K562 (cell line): ENCODE measurements around the gene EME1. TPM values are rescaled to one million over a fixed set of nuclear protein-coding genes. Genes with fewer than 3 reads are reported as not detected.

Experiments used
- CCAR2 ChIP-seq: fragments of 200-400 bp; formaldehyde crosslinking; IDR thresholded peaks from 2 replicates; pipeline ENCODE4 v1.6.1; 2017; ENCODE audit warnings: mild to moderate bottlenecking, low read depth, low read length
- E4F1 ChIP-seq: fragments of 250-450 bp; sonication (Bioruptor Pico); IDR thresholded peaks from 2 replicates; pipeline ENCODE4 v1.5.0; 2021; ENCODE audit warnings: mild to moderate bottlenecking, borderline replicate concordance
- FOS ChIP-seq: IDR thresholded peaks from 3 replicates; pipeline ENCODE4 v1.6.1; 2011; ENCODE audit not compliant: insufficient read length; ENCODE audit errors: extremely low read depth
- MAZ ChIP-seq, 2 experiments: fragments of 450-650 bp in 1 of 2; sonication (generic) in 1 of 2; formaldehyde crosslinking; IDR thresholded peaks in 1 of 2; conservative IDR thresholded peaks in 1 of 2; 2 replicates each; pipeline versions ENCODE4 v1.4.0 to v1.5.0; 2020; ENCODE audit warnings: mild to moderate bottlenecking in 1 of 2, missing genetic modification reagents in 1 of 2
- MYC ChIP-seq, 2 experiments: fragments of 250-450 bp in 1 of 2; sonication (Bioruptor Pico) in 1 of 2; IDR thresholded peaks; 2 replicates each; pipeline versions ENCODE4 v1.5.1 to v1.6.1; 2012 to 2021; ENCODE audit warnings: low read depth in 2 of 2, borderline replicate concordance in 1 of 2, improper control_type of control experiment in 1 of 2, low read length in 1 of 2, mild to moderate bottlenecking in 1 of 2, moderate library complexity in 1 of 2
- NBN ChIP-seq: fragments of 450-650 bp; IDR thresholded peaks from 2 replicates; pipeline ENCODE4 v1.6.1; 2016; ENCODE audit warnings: low read depth, mild to moderate bottlenecking
- NCOA2 ChIP-seq, 2 experiments: fragments of 450-650 bp; IDR thresholded peaks; 2 replicates each; pipeline ENCODE4 v1.6.1; 2018; ENCODE audit warnings: mild to moderate bottlenecking in 2 of 2, moderate library complexity in 1 of 2; ENCODE audit not compliant: partially characterized antibody in 2 of 2
- PRDM10 ChIP-seq: fragments of 450-650 bp; IDR thresholded peaks from 2 replicates; pipeline ENCODE4 v1.6.1; 2018; ENCODE audit not compliant: partially characterized antibody
- RFX1 ChIP-seq: fragments of 450-650 bp; IDR thresholded peaks from 2 replicates; pipeline ENCODE4 v1.6.1; 2016; ENCODE audit warnings: mild to moderate bottlenecking, moderate library complexity
- RREB1 ChIP-seq: fragments of 250-450 bp; sonication (Bioruptor Pico); IDR thresholded peaks from 2 replicates; pipeline ENCODE4 v1.4.0; 2020
- SMC3 ChIP-seq: conservative IDR thresholded peaks from 2 replicates; pipeline ENCODE4 v1.6.1; 2011; ENCODE audit warnings: low read depth, low read length, improper control_type of control experiment; ENCODE audit not compliant: insufficient read depth
- TAF7 ChIP-seq: fragments of 450-650 bp; IDR thresholded peaks from 2 replicates; pipeline ENCODE4 v1.6.1; 2016; ENCODE audit warnings: missing genetic modification characterization, missing compliant biosample characterization
- TEAD2 ChIP-seq: fragments of 450-650 bp; IDR thresholded peaks from 2 replicates; pipeline ENCODE4 v1.6.1; 2016; ENCODE audit warnings: missing genetic modification characterization, control low read depth, missing compliant biosample characterization
- ZNF282 ChIP-seq: sonication (generic); formaldehyde crosslinking; IDR thresholded peaks from 2 replicates; pipeline ENCODE4 v1.8.1; 2023; ENCODE audit warnings: missing genetic modification reagents
- polyA plus RNA-seq, 8 experiments: library from polyadenylated mRNA; depleted of rRNA in 4 of 8; stranded (reverse) in 5 of 8; unstranded in 3 of 8; fragments of >200 nt; fragmentation: Nextera tagmentation in 2 of 8; fragmentation: Illumina TruSeq in 1 of 8; extraction: Ambion mirVana in 2 of 8; extraction: Trizol in 1 of 8; gene quantifications; 2 replicates each; pipeline versions ENCODE4 v1.2.1 to v1.2.3, GENCODE V29; 2011 to 2014; ENCODE audit warnings: inconsistent platforms in 1 of 8, missing spikeins in 1 of 8
- total RNA-seq, 7 experiments: library from RNA; depleted of rRNA in 6 of 7; stranded (reverse); fragments of >200 nt in 6 of 7; fragmentation: Illumina TruSeq in 2 of 7; extraction: Trizol in 2 of 7; gene quantifications; 2 replicates each; pipeline versions ENCODE4 v1.2.1 to v1.2.3, GENCODE V29; 2011 to 2021; ENCODE audit warnings: low replicate concordance in 1 of 7

EME1 gene
- total and polyA plus RNA-seq, 9 of the 15 experiments (the other 6 are each of a cell fraction or from before 2014, with no cell fraction given) = 14.6 to 44.1 (median 24.0) TPM

GRCh38 chr17:50345432-50346312, 27.4 kb upstream of the EME1 start, which contains the start of gene XYLT2 (continued):
- TF ChIP-seq MYC (IDR thresholded peaks at IDR 0.05; ENCODE audit: low read depth, low read length) (peak; percentile 49), MYC (CRISPR knock-in tag; IDR thresholded peaks at IDR 0.05; ENCODE audit: borderline replicate concordance, low read depth) (no peak; the same call in 1 of the 2 replicates), FOS (no peak), PRDM10 (peak; percentile 53), NCOA2 (IDR thresholded peaks at IDR 0.05; ENCODE audit: partially characterized antibody in 2 of 2) (no peak), NBN (no peak), MAZ (CRISPR knock-in tag; conservative IDR thresholded peaks at IDR 0.05 in 1 of 2, IDR thresholded peaks at IDR 0.05 in 1 of 2) (no peak; a peak in 4 of 4 replicates), CCAR2 (no peak), SMC3 (no peak), ZNF282 (CRISPR knock-in tag) (0 out of 2 replicates have a peak, but pooled peaks have one; percentile 57), RREB1 (CRISPR knock-in tag) (no peak), TEAD2 (tag) (no peak), RFX1 (no peak), TAF7 (tag) (no peak), E4F1 (CRISPR knock-in tag) (no peak)
